ENCODE measurements around the gene MLPH. TPM values are rescaled to one million over a fixed set of nuclear protein-coding genes. Genes with fewer than 3 reads are reported as not detected.
A peak's percentile ranks its signal among the peaks of the same experiment; 100 is the strongest.

The MLPH gene
- total RNA-seq, 1 donor from 2014 or later: not detected

- Mint-ChIP-seq H3K27me3 (ENCODE audit: low read depth) (peaks cover 23% of the 10 kb centered on the region), H3K27ac (ENCODE audit: unreplicated experiment) (no peak overlapping the region), H3K9me3 (no peaks in the 10 kb centered on the region), H3K4me3 (peak overlapping the region; percentile 82), H3K4me1 (peaks cover 4% of the 10 kb centered on the region), H3K36me3 (ENCODE audit: low read depth) (no peaks in the 10 kb centered on the region)
- TF ChIP-seq CTCF (conservative IDR thresholded peaks at IDR 0.05): no peak
- DNase-seq (ENCODE audit: low read depth, low spot score): no peak
Measured at GRCh38 chr2:237472187-237472712, 14.8 kb upstream of the MLPH start.

- H3K9me3 Mint-ChIP-seq: no peaks in the 10 kb centered on the region
- H3K4me1 Mint-ChIP-seq: peaks cover 4% of the 10 kb centered on the region
- H3K27ac Mint-ChIP-seq (ENCODE audit: unreplicated experiment): no peak overlapping the region
- no peaks in the 10 kb centered on the region for H3K36me3 Mint-ChIP-seq (ENCODE audit: low read depth)
- TF ChIP-seq CTCF (conservative IDR thresholded peaks at IDR 0.05): no peak
- no peak for DNase-seq (ENCODE audit: low read depth, low spot score)
- peaks cover 29% of the 10 kb centered on the region for H3K27me3 Mint-ChIP-seq (ENCODE audit: low read depth)
- no peak overlapping the region for H3K4me3 Mint-ChIP-seq
Measured at GRCh38 chr2:237472909-237473877, 13.9 kb upstream of the MLPH start.

GRCh38 chr2:237473878-237474441 is 13.1 kb upstream of the MLPH start:
- Mint-ChIP-seq H3K27ac (ENCODE audit: unreplicated experiment) (no peak overlapping the region), H3K27me3 (ENCODE audit: low read depth) (peaks cover 36% of the 10 kb centered on the region), H3K4me3 (peak overlapping the region; percentile 77), H3K4me1 (peaks cover 4% of the 10 kb centered on the region), H3K9me3 (no peaks in the 10 kb centered on the region), H3K36me3 (ENCODE audit: low read depth) (no peaks in the 10 kb centered on the region)
- TF ChIP-seq CTCF (conservative IDR thresholded peaks at IDR 0.05): no peak
- no peak for DNase-seq (ENCODE audit: low read depth, low spot score)

- no peak for TF ChIP-seq CTCF (conservative IDR thresholded peaks at IDR 0.05)
- Mint-ChIP-seq H3K27ac (ENCODE audit: unreplicated experiment) (peak overlapping the region; percentile 5), H3K36me3 (ENCODE audit: low read depth) (no peaks in the 10 kb centered on the region), H3K4me1 (peaks cover 4% of the 10 kb centered on the region), H3K9me3 (no peaks in the 10 kb centered on the region), H3K27me3 (ENCODE audit: low read depth) (peaks cover 41% of the 10 kb centered on the region), H3K4me3 (peak overlapping the region; percentile 90)
- DNase-seq (ENCODE audit: low read depth, low spot score): no peak
Measured at GRCh38 chr2:237474442-237474911, 12.6 kb upstream of the MLPH start.

GRCh38 chr2:237474931-237475703 is 11.9 kb upstream of the MLPH start:
- H3K27me3 Mint-ChIP-seq (ENCODE audit: low read depth): peaks cover 45% of the 10 kb centered on the region
- H3K27ac Mint-ChIP-seq (ENCODE audit: unreplicated experiment): peak overlapping the region; percentile 5
- peak overlapping the region; percentile 90 for H3K4me3 Mint-ChIP-seq
- peak; percentile 89 for DNase-seq (ENCODE audit: low read depth, low spot score)
- no peaks in the 10 kb centered on the region for H3K9me3 Mint-ChIP-seq
- H3K4me1 Mint-ChIP-seq: peaks cover 4% of the 10 kb centered on the region
- peak; percentile 91 for TF ChIP-seq CTCF (conservative IDR thresholded peaks at IDR 0.05)
- no peaks in the 10 kb centered on the region for H3K36me3 Mint-ChIP-seq (ENCODE audit: low read depth)
